Measurements from ENCODE around the gene CHIT1. TPM values are rescaled to one million over a fixed set of nuclear protein-coding genes. Genes with fewer than 3 reads are reported as not detected.
A peak's percentile ranks its signal among the peaks of the same experiment; 100 is the strongest.

The CHIT1 gene
- total and polyA plus RNA-seq, 2 of the 8 experiments (the other 6 are each of a cell fraction or from before 2014, with no cell fraction given): not detected

- Histone ChIP-seq H2BK5ac (ENCODE audit: low read depth, low read length) (no peak overlapping the region), H2BK120ac (replicated peaks; ENCODE audit: low read depth, low read length) (no peak overlapping the region), H3K9ac (replicated peaks in 1 of 4; ENCODE audit: extremely low read depth in 1 of 4, low read depth in 3 of 4, low read length in 3 of 4) (no peak overlapping the region), H3K9me3 (ENCODE audit: insufficient read depth in 2 of 2, low read depth in 1 of 2, low read length in 1 of 2) (no peaks in the 10 kb centered on the region), H4K8ac (ENCODE audit: extremely low read depth, insufficient read depth, low read length) (no peak overlapping the region), H4K5ac (ENCODE audit: insufficient read length, low read depth, low read length) (no peak overlapping the region), H2BK15ac (ENCODE audit: low read length) (no peak overlapping the region), H2AK5ac (ENCODE audit: low read depth, low read length) (no peak overlapping the region), H3K56ac (replicated peaks; ENCODE audit: insufficient read length, low read depth, low read length) (no peak overlapping the region), H4K20me1 (replicated peaks in 1 of 2; ENCODE audit: control insufficient read depth in 1 of 2, insufficient read depth in 2 of 2, low read length in 2 of 2) (no peaks in the 10 kb centered on the region), H4K91ac (replicated peaks; ENCODE audit: insufficient read length, low read length) (no peak overlapping the region), H3K4me1 (replicated peaks in 1 of 4; ENCODE audit: control insufficient read depth in 3 of 4, insufficient read depth in 4 of 4, low read length in 3 of 4) (peaks cover 0 to 4% (median 0%) of the 10 kb centered on the region in 4 experiments; a peak in 1 of 7 replicates), H3K4me2 (ENCODE audit: insufficient read depth in 1 of 2, low read depth in 2 of 2, low read length in 2 of 2) (no peak overlapping the region), H3K14ac (ENCODE audit: insufficient read length) (no peak overlapping the region), H3K27me3 (replicated peaks in 1 of 4; ENCODE audit: control insufficient read depth in 3 of 4, extremely low read depth in 1 of 4, insufficient read depth in 3 of 4, low read length in 3 of 4) (no peaks in the 10 kb centered on the region), H3K79me1 (ENCODE audit: low read depth, low read length) (no peaks in the 10 kb centered on the region), H3K4me3 (ENCODE audit: extremely low read depth in 1 of 4, insufficient read depth in 2 of 4, low read depth in 3 of 4, low read length in 4 of 4) (no peak overlapping the region), H3K27ac (ENCODE audit: low read depth, low read length) (no peak overlapping the region), H3K4ac (replicated peaks; ENCODE audit: insufficient read length, low read depth, low read length) (no peak overlapping the region), H3K79me2 (ENCODE audit: control insufficient read depth in 1 of 2, insufficient read depth in 2 of 2, low read length in 2 of 2) (no peaks in the 10 kb centered on the region), H3K18ac (ENCODE audit: extremely low read depth, low read length) (no peak overlapping the region), H2BK20ac (ENCODE audit: low read length) (no peak overlapping the region), H3K23ac (ENCODE audit: insufficient read length) (no peak overlapping the region), H3K36me3 (ENCODE audit: control insufficient read depth in 2 of 4, insufficient read depth in 4 of 4, low read length in 3 of 4) (no peaks in the 10 kb centered on the region), H2AFZ (ENCODE audit: low read length) (no peak overlapping the region), H2BK12ac (ENCODE audit: low read depth, low read length) (no peak overlapping the region), H3K23me2 (ENCODE audit: low read depth, low read length) (no peaks in the 10 kb centered on the region)
- no peak for DNase-seq (ENCODE audit: low read depth in 1 of 2, low spot score in 2 of 2)
- 93% methylated on average over 4 of the region's 5 CpGs; no CpG with 5 or more reads in 1 of the 2 experiments for WGBS, 2 experiments (ENCODE audit: extremely low coverage in 1 of 2, insufficient coverage in 1 of 2, insufficient read length in 1 of 2, insufficient replicate concordance in 2 of 2, low coverage in 1 of 2, low lambda C conversion rate in 2 of 2, missing lambda C conversion rate in 1 of 2)
- CTCF ChIA-PET (ENCODE audit: partially characterized antibody): interaction anchor here (0.6 to 6.0 kb wide), 18 partner anchors 9 to 479 kb away, joined by 3 to 56 read pairs (median 4); partner anchors contain the start of gene CHI3L1
- POLR2A ChIA-PET (ENCODE audit: partially characterized antibody): interaction anchor here (1.6 kb wide), 2 partner anchors 9 to 59 kb away, joined by 3 to 4 read pairs; no protein-coding TSS in a partner anchor
- TF ChIP-seq TEAD4 (IDR thresholded peaks at IDR 0.05; ENCODE audit: low read depth, low read length) (peak; percentile 44; the same call in 1 of the 2 replicates), SP2 (IDR thresholded peaks at IDR 0.05; ENCODE audit: low read length) (no peak)
- no peak for FAIRE-seq
Observed at GRCh38 chr1:203206129-203206687, 23.3 kb downstream of the CHIT1 start.

Measured in H1 (cell line).